ENCODE data around the gene FCHSD1. TPM values are rescaled to one million over a fixed set of nuclear protein-coding genes. Genes with fewer than 3 reads are reported as not detected.

FCHSD1 gene
- total RNA-seq, 6 donors from 2014 or later: 10.2 to 106 (median 32.7) TPM

- Histone ChIP-seq H3K9me3 (no peaks in the 10 kb centered on the region), H3K27me3 (no peaks in the 10 kb centered on the region), H3K4me1 (peaks cover 3 to 9% (median 5%) of the 10 kb centered on the region in 4 donors), H3K4me3 (no peak overlapping the region), H3K36me3 (peaks cover 8 to 85% (median 16%) of the 10 kb centered on the region in 4 donors), H3K27ac (no peak overlapping the region)
- no peak for ATAC-seq (ENCODE audit: low FRiP score in 2 of 2)
- peak in 1 of 2 donors; percentile 68 for DNase-seq
- TF ChIP-seq POLR2A (IDR thresholded peaks at IDR 0.05) (no peak), POLR2AphosphoS5 (IDR thresholded peaks at IDR 0.05) (no peak), EP300 (IDR thresholded peaks at IDR 0.05) (no peak)
- TF ChIP-seq, protein P1, sequence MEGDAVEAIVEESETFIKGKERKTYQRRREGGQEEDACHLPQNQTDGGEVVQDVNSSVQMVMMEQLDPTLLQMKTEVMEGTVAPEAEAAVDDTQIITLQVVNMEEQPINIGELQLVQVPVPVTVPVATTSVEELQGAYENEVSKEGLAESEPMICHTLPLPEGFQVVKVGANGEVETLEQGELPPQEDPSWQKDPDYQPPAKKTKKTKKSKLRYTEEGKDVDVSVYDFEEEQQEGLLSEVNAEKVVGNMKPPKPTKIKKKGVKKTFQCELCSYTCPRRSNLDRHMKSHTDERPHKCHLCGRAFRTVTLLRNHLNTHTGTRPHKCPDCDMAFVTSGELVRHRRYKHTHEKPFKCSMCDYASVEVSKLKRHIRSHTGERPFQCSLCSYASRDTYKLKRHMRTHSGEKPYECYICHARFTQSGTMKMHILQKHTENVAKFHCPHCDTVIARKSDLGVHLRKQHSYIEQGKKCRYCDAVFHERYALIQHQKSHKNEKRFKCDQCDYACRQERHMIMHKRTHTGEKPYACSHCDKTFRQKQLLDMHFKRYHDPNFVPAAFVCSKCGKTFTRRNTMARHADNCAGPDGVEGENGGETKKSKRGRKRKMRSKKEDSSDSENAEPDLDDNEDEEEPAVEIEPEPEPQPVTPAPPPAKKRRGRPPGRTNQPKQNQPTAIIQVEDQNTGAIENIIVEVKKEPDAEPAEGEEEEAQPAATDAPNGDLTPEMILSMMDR (IDR thresholded peaks at IDR 0.05): no peak
- WGBS, 2 donors: 95% methylated on average over 12 to 17 of the region's 17 CpGs
Measured at GRCh38 chr5:141662028-141662427, 10.8 kb upstream of the FCHSD1 start.

DNA sequence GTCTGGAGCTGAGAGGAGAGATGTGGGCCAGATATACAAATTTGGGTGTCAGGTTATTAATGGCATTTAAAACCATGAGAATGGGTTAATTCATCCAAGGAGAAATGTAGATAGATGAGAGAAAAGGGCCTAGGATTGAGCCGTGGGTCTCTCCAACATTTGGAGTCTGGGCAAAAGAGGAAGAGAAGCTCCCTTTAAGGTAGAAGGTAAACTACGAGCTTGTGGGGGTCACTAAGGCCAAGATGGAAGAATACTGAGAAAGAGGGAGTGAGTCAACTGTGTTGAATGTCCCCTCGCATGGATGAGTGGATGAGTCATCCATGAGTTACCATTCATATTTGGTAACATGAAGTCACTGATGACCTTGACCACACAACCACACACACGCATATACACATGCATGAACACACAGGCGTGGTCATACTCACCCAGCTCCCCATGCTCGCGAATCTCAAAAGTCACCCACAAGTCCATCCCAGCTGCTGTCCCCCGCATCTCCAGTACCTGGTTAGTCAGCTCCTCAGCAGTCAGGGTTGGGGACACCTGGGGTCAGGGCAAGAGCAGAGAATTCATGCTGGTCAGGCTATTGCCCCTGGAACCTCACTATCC, 6.8 kb upstream of the FCHSD1 start:
- no peaks in the 10 kb centered on the region for H3K4me1 ChIP-seq
- ATAC-seq (ENCODE audit: low FRiP score in 2 of 2) (no peak), DNase-seq (no peak)
- peaks cover 0 to 89% (median 34%) of the 10 kb centered on the region in 4 donors for H3K36me3 ChIP-seq
- 80 to 82% methylated on average over 7 to 8 of the region's 8 CpGs for WGBS, 2 donors
- no peak overlapping the region for H3K27ac ChIP-seq
- H3K27me3 ChIP-seq: no peaks in the 10 kb centered on the region
- no peaks in the 10 kb centered on the region for H3K9me3 ChIP-seq
- TF ChIP-seq EP300 (IDR thresholded peaks at IDR 0.05): no peak
- no peak for TF ChIP-seq POLR2AphosphoS5 (IDR thresholded peaks at IDR 0.05)
- no peak for TF ChIP-seq POLR2A (IDR thresholded peaks at IDR 0.05)
- TF ChIP-seq, protein P1 (IDR thresholded peaks at IDR 0.05): no peak
- H3K4me3 ChIP-seq: no peak overlapping the region

DNA sequence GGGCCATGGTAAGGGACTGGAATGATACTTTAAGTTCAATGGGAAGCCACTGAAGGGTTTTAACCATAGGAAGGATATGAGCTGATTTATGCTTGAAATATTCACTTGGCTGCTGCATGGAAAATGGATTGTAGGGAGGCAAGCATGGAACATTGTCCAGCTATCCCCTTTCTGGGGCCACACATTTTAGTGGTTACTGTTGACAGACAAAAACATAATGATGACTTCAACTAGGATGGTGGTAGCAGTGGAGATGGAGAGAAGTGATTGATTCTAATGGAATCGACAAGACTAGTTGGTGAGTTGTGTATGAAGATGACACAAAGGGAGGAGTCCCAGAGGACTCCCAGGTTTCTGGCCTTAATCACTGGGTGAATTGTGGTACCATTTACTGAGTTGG, 6.2 kb upstream of the FCHSD1 start:
- TF ChIP-seq, protein P1 (IDR thresholded peaks at IDR 0.05): no peak
- no peak for TF ChIP-seq POLR2A (IDR thresholded peaks at IDR 0.05)
- Histone ChIP-seq H3K9me3 (no peaks in the 10 kb centered on the region), H3K27ac (no peak overlapping the region), H3K4me1 (no peaks in the 10 kb centered on the region), H3K36me3 (peaks cover 0 to 83% (median 32%) of the 10 kb centered on the region in 4 donors), H3K27me3 (no peaks in the 10 kb centered on the region), H3K4me3 (no peak overlapping the region)
- DNase-seq (no peak), ATAC-seq (ENCODE audit: low FRiP score in 2 of 2) (no peak)
- WGBS, 2 donors: 94 to 98% methylated on average over 1 of the region's 1 CpG

DNA sequence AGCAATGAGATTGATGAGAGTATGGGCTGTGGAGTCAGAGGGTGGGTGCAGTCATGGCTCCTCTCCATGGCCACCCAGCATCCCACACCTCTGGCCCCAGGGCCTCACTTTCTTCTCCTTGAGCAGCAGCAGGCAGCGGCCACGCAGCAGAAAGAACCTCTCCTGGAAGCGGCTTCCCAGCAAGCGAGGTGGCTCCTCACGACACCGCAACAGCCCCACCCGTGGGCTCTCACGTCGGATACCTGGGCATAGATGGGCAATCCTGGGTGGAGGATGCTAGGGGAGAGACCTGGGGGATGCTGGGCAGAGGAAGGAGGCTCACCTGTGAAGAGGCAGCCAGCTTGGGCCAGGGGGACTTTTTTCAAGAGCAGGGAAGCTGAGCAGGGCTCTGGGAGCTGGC, 5.2 kb upstream of the FCHSD1 start:
- no peaks in the 10 kb centered on the region for H3K9me3 ChIP-seq
- no peak for ATAC-seq (ENCODE audit: low FRiP score in 2 of 2)
- peaks cover 0 to 73% (median 32%) of the 10 kb centered on the region in 4 donors for H3K36me3 ChIP-seq
- DNase-seq: peak in 1 of 2 donors; percentile 37
- no peak overlapping the region for H3K4me3 ChIP-seq
- H3K27ac ChIP-seq: no peak overlapping the region
- TF ChIP-seq POLR2A (IDR thresholded peaks at IDR 0.05) (no peak), EP300 (IDR thresholded peaks at IDR 0.05) (no peak), POLR2AphosphoS5 (IDR thresholded peaks at IDR 0.05) (no peak)
- TF ChIP-seq, protein P1 (IDR thresholded peaks at IDR 0.05): no peak
- H3K27me3 ChIP-seq: no peaks in the 10 kb centered on the region
- peaks cover 0 to 5% (median 5%) of the 10 kb centered on the region in 4 donors for H3K4me1 ChIP-seq
- 93 to 97% methylated on average over 9 of the region's 9 CpGs for WGBS, 2 donors

DNA sequence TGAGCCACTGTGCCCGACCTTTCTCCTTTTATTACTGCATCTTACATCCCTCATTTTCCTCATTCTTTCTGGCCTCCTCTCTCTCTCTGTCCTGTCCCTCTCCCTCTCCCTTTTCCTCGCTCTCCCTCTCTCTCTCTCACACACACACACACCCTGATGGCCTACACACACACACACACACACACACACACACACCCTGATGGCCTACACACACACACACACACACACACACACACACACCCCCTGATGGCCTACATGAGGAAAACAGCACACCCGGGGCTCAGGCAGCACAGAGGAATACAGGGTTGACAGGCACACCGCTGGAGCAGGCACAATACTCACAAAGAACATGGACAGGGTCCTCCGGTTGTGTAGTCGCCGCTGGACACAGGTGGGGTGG, 3.8 kb upstream of the FCHSD1 start:
- TF ChIP-seq, protein P1 (IDR thresholded peaks at IDR 0.05): no peak
- no peak for TF ChIP-seq EP300 (IDR thresholded peaks at IDR 0.05)
- no peak for TF ChIP-seq POLR2AphosphoS5 (IDR thresholded peaks at IDR 0.05)
- TF ChIP-seq POLR2A (IDR thresholded peaks at IDR 0.05): no peak
- no peak overlapping the region for H3K27ac ChIP-seq
- H3K36me3 ChIP-seq: peaks cover 0 to 65% (median 32%) of the 10 kb centered on the region in 4 donors
- H3K4me3 ChIP-seq: no peak overlapping the region
- DNase-seq (no peak), ATAC-seq (ENCODE audit: low FRiP score in 2 of 2) (no peak)
- no peaks in the 10 kb centered on the region for H3K27me3 ChIP-seq
- H3K4me1 ChIP-seq: peaks cover 5 to 14% (median 13%) of the 10 kb centered on the region in 4 donors
- WGBS, 2 donors: 87 to 89% methylated on average over 7 of the region's 7 CpGs
- no peaks in the 10 kb centered on the region for H3K9me3 ChIP-seq

All from upper lobe of left lung (tissue), 6 donors.